ENCODE measurements around the gene TCIRG1. TPM values are rescaled to one million over a fixed set of nuclear protein-coding genes. Genes with fewer than 3 reads are reported as not detected.

TCIRG1 gene
- total and polyA plus RNA-seq, 2 of the 13 experiments (the other 11 are each of a cell fraction or from before 2014, with no cell fraction given) = 48.0 to 69.6 TPM

DNA sequence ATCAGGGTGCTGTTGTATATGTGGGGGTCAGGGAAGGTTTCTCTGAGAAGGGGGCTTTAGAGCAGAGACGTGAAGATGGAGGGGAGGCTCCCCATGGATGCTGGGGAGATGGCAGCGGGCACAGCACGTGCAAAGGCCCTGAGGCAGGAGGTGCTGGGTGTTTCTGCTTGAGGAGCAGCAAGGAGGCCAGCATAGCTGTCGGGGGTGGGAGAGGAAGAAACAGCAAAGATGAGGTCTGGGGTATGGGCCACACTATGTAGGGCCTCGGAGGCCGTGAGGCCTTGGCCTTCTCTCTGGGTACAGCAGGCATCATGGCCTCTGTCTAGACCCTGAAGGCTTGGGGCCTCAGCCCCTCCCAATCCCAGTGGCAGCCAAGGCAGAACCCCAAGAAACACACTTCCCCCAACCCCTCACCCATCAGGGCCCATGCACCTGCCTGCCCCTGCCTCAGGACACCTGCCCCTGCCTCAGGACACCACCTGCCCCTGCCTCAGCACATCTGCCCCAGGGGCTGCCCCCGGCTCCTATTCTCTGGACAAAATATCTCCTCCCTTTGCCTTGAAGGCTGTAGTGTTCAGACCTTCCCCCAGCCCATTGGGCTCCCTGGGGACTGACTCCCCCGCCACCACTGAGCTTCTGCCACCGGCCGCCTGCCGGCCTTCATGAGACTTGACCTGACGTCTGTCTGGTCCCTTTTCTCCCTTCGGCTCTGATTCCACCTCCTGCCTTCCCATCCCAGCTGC is 22.5 kb upstream of the TCIRG1 start:
- 31% methylated on average over 10 of the region's 13 CpGs for WGBS (ENCODE audit: low lambda C conversion rate)
- no peak; the same call in 2 of the 3 replicates for ATAC-seq
- Histone ChIP-seq H2AFZ (ENCODE audit: low read length) (no peak overlapping the region), H3K4me2 (ENCODE audit: low read depth, low read length) (peak overlapping the region; percentile 95), H3K27ac (ENCODE audit: extremely low read length, insufficient read depth, low read length) (peak overlapping the region; percentile 87), H3K9ac (ENCODE audit: insufficient read depth, low read depth, low read length) (peak overlapping the region; percentile 63), H3K4me1 (ENCODE audit: insufficient read depth, low read length) (peaks cover 93% of the 10 kb centered on the region), H4K20me1 (ENCODE audit: insufficient read depth, low read length) (no peaks in the 10 kb centered on the region), H3K36me3 (replicated peaks in 1 of 2; ENCODE audit: control insufficient read depth in 1 of 2, insufficient read depth in 2 of 2, low read length in 2 of 2) (no peaks in the 10 kb centered on the region), H3K27me3 (ENCODE audit: control insufficient read depth in 1 of 2, insufficient read depth in 2 of 2, low read length in 2 of 2) (no peaks in the 10 kb centered on the region), H3K9me3 (ENCODE audit: low read length) (no peaks in the 10 kb centered on the region), H3K79me2 (ENCODE audit: insufficient read depth, low read length) (no peaks in the 10 kb centered on the region), H3K4me3 (replicated peaks in 1 of 3; ENCODE audit: insufficient read depth in 1 of 3, low read depth in 2 of 3, low read length in 3 of 3) (peak overlapping the region; percentile 38 to 69 (median 45); a peak in 5 of 6 replicates)
- intact Hi-C loops (cut with micrococcal nuclease; ENCODE audit: unreplicated experiment) = no loop called here
- POLR2A ChIA-PET = no interaction called here
- no TSS peak for BruUV-seq (replicated peaks)
- no peak for DNase-seq (ENCODE audit: low spot score)
- CTCF ChIA-PET (ENCODE audit: low intra/inter-chr PET ratio, low total read pairs) = no interaction called here
- in situ Hi-C loops (cut with HindIII; ENCODE audit: extremely low pct_ligation_motif_present, low pct_unique_long_range_greater_than_20kb) = no loop called here
- no peak for FAIRE-seq
- TF ChIP-seq STAG1 (CRISPR knock-in tag; IDR thresholded peaks at IDR 0.05) = 0 out of 2 replicates have a peak, but pooled peaks have one; percentile 7
- TF ChIP-seq SATB2 (CRISPR knock-in tag; IDR thresholded peaks at IDR 0.05) = no peak
- TF ChIP-seq, protein P1, sequence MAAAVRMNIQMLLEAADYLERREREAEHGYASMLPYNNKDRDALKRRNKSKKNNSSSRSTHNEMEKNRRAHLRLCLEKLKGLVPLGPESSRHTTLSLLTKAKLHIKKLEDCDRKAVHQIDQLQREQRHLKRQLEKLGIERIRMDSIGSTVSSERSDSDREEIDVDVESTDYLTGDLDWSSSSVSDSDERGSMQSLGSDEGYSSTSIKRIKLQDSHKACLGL (CRISPR knock-in tag; IDR thresholded peaks at IDR 0.05) = 0 out of 2 replicates have a peak, but pooled peaks have one; percentile 22
- TF ChIP-seq MED8 (CRISPR knock-in tag; IDR thresholded peaks at IDR 0.05; ENCODE audit: insufficient replicate concordance) = peak; percentile 20
- TF ChIP-seq SOX6 (IDR thresholded peaks at IDR 0.05) = no peak
- TF ChIP-seq SOX6 (CRISPR knock-in tag; IDR thresholded peaks at IDR 0.05) = no peak
- TF ChIP-seq HOXA5 (CRISPR knock-in tag; IDR thresholded peaks at IDR 0.05) = 0 out of 2 replicates have a peak, but pooled peaks have one; percentile 12
- TF ChIP-seq ZMYM3 (CRISPR knock-in tag; IDR thresholded peaks at IDR 0.05) = peak; percentile 89
- 0 out of 2 replicates have a peak, but pooled peaks have one; percentile 26 for TF ChIP-seq KDM1A (CRISPR knock-in tag; IDR thresholded peaks at IDR 0.05)
- TF ChIP-seq MEIS2 (CRISPR knock-in tag; IDR thresholded peaks at IDR 0.05) = peak; percentile 48; the same call in 1 of the 2 replicates
- TF ChIP-seq ADNP (CRISPR knock-in tag; IDR thresholded peaks at IDR 0.05) = 0 out of 2 replicates have a peak, but pooled peaks have one; percentile 38
- TF ChIP-seq EEA1 (CRISPR knock-in tag; IDR thresholded peaks at IDR 0.05; ENCODE audit: borderline replicate concordance) = 0 out of 2 replicates have a peak, but pooled peaks have one; percentile 4
- TF ChIP-seq, protein P2, sequence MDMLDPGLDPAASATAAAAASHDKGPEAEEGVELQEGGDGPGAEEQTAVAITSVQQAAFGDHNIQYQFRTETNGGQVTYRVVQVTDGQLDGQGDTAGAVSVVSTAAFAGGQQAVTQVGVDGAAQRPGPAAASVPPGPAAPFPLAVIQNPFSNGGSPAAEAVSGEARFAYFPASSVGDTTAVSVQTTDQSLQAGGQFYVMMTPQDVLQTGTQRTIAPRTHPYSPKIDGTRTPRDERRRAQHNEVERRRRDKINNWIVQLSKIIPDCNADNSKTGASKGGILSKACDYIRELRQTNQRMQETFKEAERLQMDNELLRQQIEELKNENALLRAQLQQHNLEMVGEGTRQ (IDR thresholded peaks at IDR 0.05; ENCODE audit: low read depth, low read length) = no peak
- TF ChIP-seq, protein P2 (CRISPR knock-in tag; IDR thresholded peaks at IDR 0.05; ENCODE audit: borderline replicate concordance) = no peak
- TF ChIP-seq ATF7 (IDR thresholded peaks at IDR 0.05) = no peak
- TF ChIP-seq ATF7 (CRISPR knock-in tag; IDR thresholded peaks at IDR 0.05) = 0 out of 2 replicates have a peak, but pooled peaks have one; percentile 10
- TF ChIP-seq, protein P3, sequence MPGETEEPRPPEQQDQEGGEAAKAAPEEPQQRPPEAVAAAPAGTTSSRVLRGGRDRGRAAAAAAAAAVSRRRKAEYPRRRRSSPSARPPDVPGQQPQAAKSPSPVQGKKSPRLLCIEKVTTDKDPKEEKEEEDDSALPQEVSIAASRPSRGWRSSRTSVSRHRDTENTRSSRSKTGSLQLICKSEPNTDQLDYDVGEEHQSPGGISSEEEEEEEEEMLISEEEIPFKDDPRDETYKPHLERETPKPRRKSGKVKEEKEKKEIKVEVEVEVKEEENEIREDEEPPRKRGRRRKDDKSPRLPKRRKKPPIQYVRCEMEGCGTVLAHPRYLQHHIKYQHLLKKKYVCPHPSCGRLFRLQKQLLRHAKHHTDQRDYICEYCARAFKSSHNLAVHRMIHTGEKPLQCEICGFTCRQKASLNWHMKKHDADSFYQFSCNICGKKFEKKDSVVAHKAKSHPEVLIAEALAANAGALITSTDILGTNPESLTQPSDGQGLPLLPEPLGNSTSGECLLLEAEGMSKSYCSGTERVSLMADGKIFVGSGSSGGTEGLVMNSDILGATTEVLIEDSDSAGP (CRISPR knock-in tag; IDR thresholded peaks at IDR 0.05; ENCODE audit: borderline replicate concordance) = 0 out of 2 replicates have a peak, but pooled peaks have one; percentile 2
- TF ChIP-seq, protein P4, sequence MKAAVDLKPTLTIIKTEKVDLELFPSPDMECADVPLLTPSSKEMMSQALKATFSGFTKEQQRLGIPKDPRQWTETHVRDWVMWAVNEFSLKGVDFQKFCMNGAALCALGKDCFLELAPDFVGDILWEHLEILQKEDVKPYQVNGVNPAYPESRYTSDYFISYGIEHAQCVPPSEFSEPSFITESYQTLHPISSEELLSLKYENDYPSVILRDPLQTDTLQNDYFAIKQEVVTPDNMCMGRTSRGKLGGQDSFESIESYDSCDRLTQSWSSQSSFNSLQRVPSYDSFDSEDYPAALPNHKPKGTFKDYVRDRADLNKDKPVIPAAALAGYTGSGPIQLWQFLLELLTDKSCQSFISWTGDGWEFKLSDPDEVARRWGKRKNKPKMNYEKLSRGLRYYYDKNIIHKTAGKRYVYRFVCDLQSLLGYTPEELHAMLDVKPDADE (CRISPR knock-in tag; IDR thresholded peaks at IDR 0.05) = 0 out of 2 replicates have a peak, but pooled peaks have one; percentile 26
- TF ChIP-seq POLR2G (IDR thresholded peaks at IDR 0.05; ENCODE audit: low read depth, low read length) = peak; percentile 19; the same call in 1 of the 2 replicates
- 0 out of 2 replicates have a peak, but pooled peaks have one; percentile 4 for TF ChIP-seq MEF2D (CRISPR knock-in tag; IDR thresholded peaks at IDR 0.05)

Measured in HepG2 (cell line).